Adrenal gland (tissue), 12 donors: ENCODE data around the gene NDUFS8. TPM values are rescaled to one million over a fixed set of nuclear protein-coding genes. Genes with fewer than 3 reads are reported as not detected.

ENCODE experiments used
- DNase-seq, 7 donors: peaks; one replicate each; pipeline ENCODE4 v3.0.0-alpha.2; 2019 to 2020
- H3K27ac ChIP-seq, 5 donors: fragments of 200-600 bp; sonication (generic) in 4 of 5; 1 replicate in 3 of 5; 2 replicates in 2 of 5; pipeline versions ENCODE4 v1.5.1 to v1.8.0; 2016 to 2020; ENCODE audit warnings: mild to moderate bottlenecking in 1 of 5
- H3K27me3 ChIP-seq: fragments of 200-600 bp; 2 replicates; pipeline ENCODE4 v1.8.0; 2021
- H3K36me3 ChIP-seq, 2 donors: fragments of 200-600 bp; replicated peaks in 1 of 2; 1 replicate in 1 of 2; 2 replicates in 1 of 2; pipeline versions ENCODE4 v1.5.1 to v1.8.0; 2018 to 2022
- H3K4me1 ChIP-seq, 2 donors: fragments of 200-600 bp; replicated peaks in 1 of 2; 1 replicate in 1 of 2; 2 replicates in 1 of 2; pipeline versions ENCODE4 v1.5.1 to v1.8.0; 2018 to 2021
- H3K4me3 ChIP-seq, 4 donors: fragments of 200-600 bp; sonication (generic) in 3 of 4; one replicate each; pipeline ENCODE4 v1.5.1; 2016 to 2018
- H3K9me3 ChIP-seq, 3 donors: fragments of 200-600 bp; sonication (generic) in 1 of 3; replicated peaks in 1 of 3; 1 replicate in 2 of 3; 2 replicates in 1 of 3; pipeline versions ENCODE4 v1.5.1 to v1.8.0; 2016 to 2021
- CTCF ChIP-seq, 6 experiments: fragments of 450-650 bp in 4 of 6; fragments of 200-600 bp in 2 of 6; sonication (generic) in 1 of 6; IDR thresholded peaks; 1 replicate in 5 of 6; 2 replicates in 1 of 6; pipeline versions ENCODE4 v1.5.1 to v1.8.0; 2016 to 2021; ENCODE audit warnings: antibody characterized with exemption in 6 of 6, mild to moderate bottlenecking in 2 of 6, moderate library complexity in 1 of 6
- POLR2A ChIP-seq, 2 donors: fragments of 450-650 bp; IDR thresholded peaks; one replicate each; pipeline ENCODE4 v1.6.1; 2017; ENCODE audit warnings: antibody characterized with exemption in 2 of 2, mild to moderate bottlenecking in 2 of 2, moderate library complexity in 1 of 2
- WGBS, 4 donors: extraction: QIAGEN DNeasy Blood & Tissue Kit in 2 of 4; methylation state at CpG; one replicate each; pipeline versions ENCODE4 v1.1.5 to v1.1.7; 2013 to 2017; 5-methylcytosine and 5-hydroxymethylcytosine counted together
- intact Hi-C, 2 donors: fragments of 100-400 bp; cut with DNase I; formaldehyde crosslinking; loops; one replicate each; pipeline versions ENCODE4 v1.14.1 to v1.15.0; 2022 to 2023
- polyA plus RNA-seq, 3 donors: library from polyadenylated mRNA; stranded (reverse); fragments of 200-250 nt in 2 of 3; fragments of 350-450 nt in 1 of 3; fragmentation: Illumina TruSeq in 1 of 3; extraction: RNeasy Lipid Tissue Mini Kit (QIAGEN cat#74804) in 1 of 3; gene quantifications; one replicate each; pipeline ENCODE4 v1.2.3, GENCODE V29; 2013 to 2014
- total RNA-seq, 9 donors: library from RNA; depleted of rRNA in 4 of 9; stranded (reverse); fragments of >200 nt in 4 of 9; fragments of 120-200 nt in 1 of 9; fragmentation: NEBNext Ultra II Directional in 1 of 9; extraction: Animal tissue kit (Norgen Biotek cat#: 25700) in 1 of 9; gene quantifications; one replicate each; pipeline versions ENCODE4 v1.1.0 to v1.2.4, GENCODE V29; 2013 to 2023
- donor health status: healthy with polysubstance abuse.
- donor health status: Bipolar disorder and iron deficiency.
- donor health status: DM: yes; HTN: yes; CAD: no.
- donor health status: DM: no; HTN: no; CAD: no.
- donor health status: DM: no; HTN: no; CAD: no.
- donor health status: DM: yes; HTN: yes; CAD: no.

The NDUFS8 gene
- total and polyA plus RNA-seq, 12 donors = 199 to 1,037 (median 520) TPM

DNA sequence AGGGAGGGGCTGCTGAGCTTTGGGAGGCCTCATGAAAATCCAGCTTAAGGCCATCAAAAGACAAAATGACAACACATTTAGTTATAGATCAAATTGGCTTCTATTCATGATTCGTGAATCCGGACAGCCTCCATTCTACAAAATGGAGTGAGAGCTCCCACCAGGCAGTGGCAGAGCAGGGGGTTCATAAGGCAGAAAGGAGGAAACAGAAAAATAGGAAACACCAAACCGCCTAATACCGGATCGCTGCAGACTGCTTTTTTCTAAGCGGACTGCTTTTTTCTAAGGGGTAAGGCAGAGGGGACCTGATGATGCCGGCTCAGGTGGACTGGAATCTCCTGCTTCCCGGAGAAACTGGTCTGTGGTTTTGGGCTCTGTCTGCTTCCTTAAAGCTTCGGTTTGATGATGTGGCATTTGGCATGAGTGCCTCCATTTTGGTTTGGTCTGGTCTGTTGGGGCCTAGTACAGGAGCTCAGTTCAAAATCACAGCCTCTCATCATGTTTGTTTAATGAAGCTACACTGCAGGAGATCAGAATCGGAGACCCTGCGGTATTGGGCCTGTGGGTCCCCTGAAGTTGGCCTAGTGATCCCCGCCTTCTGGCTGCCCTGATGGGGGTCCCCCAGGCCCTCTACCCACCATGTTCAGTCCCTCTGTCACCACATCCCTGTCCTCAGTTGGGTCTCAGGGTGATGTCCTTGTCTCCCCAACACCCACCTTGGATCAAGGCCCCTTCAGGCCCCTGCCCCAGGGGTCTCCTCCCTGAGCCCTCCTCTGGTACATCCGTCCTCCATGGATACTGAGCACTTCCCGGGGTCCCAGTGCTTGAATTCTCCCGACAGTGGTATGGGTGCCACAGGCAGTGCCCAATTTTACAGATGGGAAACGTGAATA is 19.2 kb upstream of the NDUFS8 start:
- Histone ChIP-seq H3K27ac (peak overlapping the region; percentile 90 to 99 (median 92)), H3K4me3 (peak overlapping the region in 1 of 4 donors; percentile 51), H3K9me3 (no peaks in the 10 kb centered on the region), H3K27me3 (no peaks in the 10 kb centered on the region), H3K36me3 (no peaks in the 10 kb centered on the region), H3K4me1 (peaks cover 52 to 68% of the 10 kb centered on the region in 2 donors)
- TF ChIP-seq CTCF (IDR thresholded peaks at IDR 0.05) = no peak
- no peak for TF ChIP-seq POLR2A (IDR thresholded peaks at IDR 0.05)
- peak in 2 of 7 donors; percentile 16 to 21 for DNase-seq
- intact Hi-C loops = loop anchor here in 1 of 2 donors (10.0 kb wide), 1 partner anchor 194 kb away; no protein-coding TSS in a partner anchor
- 67 to 72% (median 71%) methylated on average over 14 to 16 of the region's 16 CpGs for WGBS, 4 donors

GRCh38 chr11:68012044-68012842 is 18.2 kb upstream of the NDUFS8 start:
- Histone ChIP-seq H3K27me3 (no peaks in the 10 kb centered on the region), H3K4me1 (peaks cover 57 to 75% of the 10 kb centered on the region in 2 donors), H3K4me3 (no peak overlapping the region), H3K27ac (peak overlapping the region in 3 of 5 donors; percentile 92 to 99 (median 95)), H3K36me3 (no peaks in the 10 kb centered on the region), H3K9me3 (no peaks in the 10 kb centered on the region)
- WGBS, 4 donors = 48 to 86% (median 78%) methylated on average over 4 to 17 of the region's 17 CpGs
- DNase-seq = peak in 3 of 7 donors; percentile 19 to 41 (median 33)
- TF ChIP-seq CTCF (IDR thresholded peaks at IDR 0.05) = no peak
- no peak for TF ChIP-seq POLR2A (IDR thresholded peaks at IDR 0.05)
- intact Hi-C loops = loop anchor here in 1 of 2 donors (10.0 kb wide), 1 partner anchor 193 kb away; no protein-coding TSS in a partner anchor

DNA sequence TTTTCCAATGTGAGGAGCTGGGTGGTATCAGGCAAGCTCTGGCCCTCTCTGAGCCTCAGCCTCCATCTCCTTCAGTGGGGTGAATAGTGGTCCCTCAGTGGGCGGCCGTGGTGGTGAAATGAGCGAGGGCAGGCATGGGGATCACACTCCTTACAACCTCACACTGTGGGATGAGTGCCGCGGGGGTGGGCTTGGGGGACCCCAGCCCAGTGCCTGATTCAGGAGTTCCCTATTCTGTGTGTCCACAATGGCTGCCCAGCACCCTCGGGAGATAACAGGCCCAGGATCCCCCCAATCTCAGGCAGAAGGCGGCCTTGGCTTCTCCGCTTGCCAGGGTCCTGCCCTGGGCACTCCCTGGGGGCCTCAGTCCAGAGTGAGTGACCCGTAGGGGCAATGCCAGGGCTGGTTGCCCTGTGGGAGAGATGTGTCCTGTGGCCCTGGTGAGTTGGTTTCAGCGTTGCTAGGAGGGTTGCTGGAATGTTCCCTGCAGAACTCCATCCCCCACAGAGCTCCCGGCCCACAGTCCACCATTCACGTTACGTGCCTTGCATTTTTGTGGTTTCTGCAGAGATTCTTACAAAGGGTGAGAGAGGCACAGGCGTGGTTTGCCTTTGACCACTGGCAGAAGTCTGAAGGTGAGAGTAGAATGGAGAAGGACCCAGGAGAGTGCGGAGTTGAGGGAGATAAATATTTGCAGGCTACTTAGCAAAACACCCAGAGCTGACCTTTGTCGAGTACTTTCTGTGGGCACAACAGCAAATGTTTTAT is 17.5 kb upstream of the NDUFS8 start:
- TF ChIP-seq POLR2A (IDR thresholded peaks at IDR 0.05) (no peak), CTCF (IDR thresholded peaks at IDR 0.05) (no peak)
- WGBS, 4 donors = 78 to 86% (median 82%) methylated on average over 11 to 16 of the region's 16 CpGs
- intact Hi-C loops = loop anchor here in 1 of 2 donors (10.0 kb wide), 1 partner anchor 192 kb away; no protein-coding TSS in a partner anchor
- Histone ChIP-seq H3K9me3 (no peaks in the 10 kb centered on the region), H3K27me3 (no peaks in the 10 kb centered on the region), H3K36me3 (no peaks in the 10 kb centered on the region), H3K4me3 (no peak overlapping the region), H3K4me1 (peaks cover 60 to 83% of the 10 kb centered on the region in 2 donors), H3K27ac (peak overlapping the region in 3 of 5 donors; percentile 83 to 99 (median 95))
- peak in 3 of 7 donors; percentile 18 to 47 (median 38) for DNase-seq
